GM18520 (cell line): Measurements from ENCODE around the gene CUL4A.
"Not testable (repeated sequence)": the region's sequence is repeated elsewhere in the genome, so short reads cannot be mapped to it uniquely, and the experiment has no call there.

ENCODE experiments used
- ATAC-seq: cut with Tn5 transposase; IDR thresholded peaks from one replicate; pipeline ENCODE4 v1.9.1; 2021; ENCODE audit not compliant: unreplicated experiment

CUL4A gene

DNA sequence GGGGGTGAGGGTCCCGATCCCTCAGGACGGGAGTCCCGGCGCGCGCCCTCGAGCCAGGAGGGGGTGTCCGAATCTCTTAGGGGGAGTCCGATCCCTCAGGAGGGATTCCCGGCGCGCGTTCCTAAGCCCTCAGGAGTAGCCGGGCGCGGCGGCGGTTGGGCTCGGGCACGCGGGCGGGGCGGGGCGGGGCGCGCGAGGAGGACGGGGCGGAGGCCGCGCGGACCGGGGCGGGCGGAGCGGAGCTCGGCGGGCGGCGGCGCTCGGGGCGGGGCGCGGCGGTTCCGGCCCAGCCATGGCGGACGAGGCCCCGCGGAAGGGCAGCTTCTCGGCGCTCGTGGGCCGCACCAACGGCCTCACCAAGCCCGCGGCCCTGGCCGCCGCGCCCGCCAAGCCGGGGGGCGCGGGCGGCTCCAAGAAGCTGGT, at the start of gene CUL4A:
TSS of gene CUL4A (plus strand) at position 278 of the 423 bp plus-strand sequence. CDS start at position 293, 15 bp downstream.
- ATAC-seq, result peak; percentile 26

DNA sequence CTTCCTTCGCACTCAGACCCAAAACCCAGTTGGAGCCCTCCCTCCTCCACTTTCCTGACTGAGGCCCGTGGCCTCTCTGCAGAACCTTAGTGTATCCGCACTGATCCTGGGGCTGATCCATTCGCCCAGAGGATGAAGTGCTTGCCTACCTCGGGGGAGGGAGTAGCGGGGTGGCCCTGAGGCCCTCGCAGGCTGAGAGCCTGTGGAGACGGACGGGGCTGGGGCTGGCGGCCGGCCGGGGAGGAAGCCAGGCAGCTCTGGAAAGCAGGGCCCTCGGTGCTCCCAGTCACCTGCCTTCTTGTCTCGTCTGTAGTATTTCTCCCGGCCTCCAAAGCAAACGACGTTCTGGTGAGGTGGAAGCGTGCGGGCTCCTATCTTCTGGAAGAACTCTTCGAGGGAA, 49.7 kb upstream of the CUL4A start:
- ATAC-seq, result no peak

DNA sequence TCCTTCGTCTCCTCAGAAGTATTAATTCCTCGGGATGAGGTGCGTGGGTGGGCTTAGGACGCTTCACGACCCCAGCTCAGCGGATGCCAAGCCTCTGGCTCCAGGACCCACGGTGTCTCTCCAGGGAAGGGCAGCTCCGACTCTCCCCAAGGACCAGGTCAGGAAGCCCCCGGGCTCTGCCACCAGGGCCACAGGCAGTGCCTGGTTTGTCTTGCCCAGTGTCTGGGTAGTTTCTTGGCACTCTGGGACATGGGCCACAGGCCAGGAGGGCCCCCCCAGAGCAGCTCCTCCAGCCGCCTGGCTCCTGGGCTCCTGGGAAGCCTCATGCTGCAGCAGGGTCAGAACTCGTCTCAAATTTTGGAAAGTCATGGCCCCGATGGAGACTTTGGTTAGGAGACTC, 48.4 kb upstream of the CUL4A start:
- no peak for ATAC-seq

DNA sequence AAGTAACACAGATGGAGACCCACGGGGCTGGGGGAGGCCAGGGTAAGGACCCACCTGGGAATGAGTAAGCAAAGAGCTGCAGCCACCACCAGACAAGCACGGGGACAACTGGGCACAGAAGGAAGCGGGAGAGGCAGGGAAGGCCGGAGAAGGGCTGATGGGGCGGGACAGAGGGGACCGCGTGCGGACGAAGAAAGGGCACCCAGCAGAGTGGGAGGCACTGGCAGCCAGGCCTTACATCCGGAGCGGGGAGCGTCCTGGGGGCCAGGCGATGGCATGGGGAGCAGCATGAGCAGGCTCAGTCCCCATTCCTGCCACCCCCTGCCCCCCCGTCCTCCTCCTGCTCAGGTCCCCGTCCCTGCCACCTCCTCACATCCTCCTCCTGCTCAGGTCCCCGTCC, 48.0 kb upstream of the CUL4A start:
- ATAC-seq, result no peak

DNA sequence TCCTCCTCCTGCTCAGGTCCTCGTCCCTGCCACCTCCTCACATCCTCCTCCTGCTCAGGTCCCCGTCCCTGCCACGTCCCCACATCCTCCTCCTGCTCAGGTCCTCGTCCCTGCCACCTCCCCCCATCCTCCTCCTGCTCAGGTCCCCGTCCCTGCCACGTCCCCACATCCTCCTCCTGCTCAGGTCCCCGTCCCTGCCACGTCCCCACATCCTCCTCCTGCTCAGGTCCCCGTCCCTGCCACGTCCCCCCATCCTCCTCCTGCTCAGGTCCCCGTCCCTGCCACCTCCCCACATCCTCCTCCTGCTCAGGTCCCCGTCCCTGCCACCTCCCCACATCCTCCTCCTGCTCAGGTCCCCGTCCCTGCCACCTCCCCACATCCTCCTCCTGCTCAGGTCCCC, 47.4 kb upstream of the CUL4A start:
- ATAC-seq, result not testable (repeated sequence)

DNA sequence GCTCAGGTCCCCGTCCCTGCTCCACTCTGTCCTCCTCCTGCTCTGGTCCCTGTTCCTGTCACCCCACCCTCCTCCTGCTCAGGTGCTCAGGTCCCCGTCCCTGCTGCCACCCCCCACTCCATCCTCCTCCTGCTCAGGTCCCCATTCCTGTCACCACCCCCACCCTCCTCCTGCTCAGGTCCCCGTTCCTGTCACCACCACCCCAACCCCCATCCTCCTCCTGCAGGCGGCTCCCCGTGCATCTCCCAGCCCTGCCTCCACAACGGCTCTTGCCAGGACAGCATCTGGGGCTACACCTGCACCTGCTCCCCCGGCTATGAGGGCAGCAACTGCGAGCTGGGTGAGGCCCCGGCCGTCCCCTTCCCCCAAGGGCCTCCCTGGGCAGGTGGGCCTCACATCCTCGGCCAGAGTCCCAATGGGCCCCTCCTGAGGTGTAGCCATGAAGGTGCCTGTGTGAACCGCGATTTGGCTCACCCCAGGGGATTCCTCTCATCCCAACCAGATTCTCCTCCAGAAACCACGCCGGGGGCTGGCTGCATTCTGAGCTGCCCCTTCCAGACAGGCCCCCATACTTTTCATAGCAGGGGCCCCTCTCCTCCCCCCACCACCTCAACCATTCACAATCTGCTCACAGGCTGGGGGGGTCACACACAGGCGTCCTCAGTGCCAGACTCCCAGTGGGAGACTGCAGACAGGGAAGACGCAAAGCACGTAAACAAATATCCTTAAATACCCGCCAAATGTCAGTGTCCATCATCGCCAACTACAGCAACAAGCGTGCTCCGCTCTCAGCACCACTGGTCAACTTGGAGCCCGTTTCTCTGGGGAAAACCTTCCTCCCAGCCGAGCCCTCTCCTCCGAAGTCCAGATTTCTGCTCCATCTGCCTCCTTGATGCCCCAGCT, 46.4 kb upstream of the CUL4A start:
- no peak for ATAC-seq

DNA sequence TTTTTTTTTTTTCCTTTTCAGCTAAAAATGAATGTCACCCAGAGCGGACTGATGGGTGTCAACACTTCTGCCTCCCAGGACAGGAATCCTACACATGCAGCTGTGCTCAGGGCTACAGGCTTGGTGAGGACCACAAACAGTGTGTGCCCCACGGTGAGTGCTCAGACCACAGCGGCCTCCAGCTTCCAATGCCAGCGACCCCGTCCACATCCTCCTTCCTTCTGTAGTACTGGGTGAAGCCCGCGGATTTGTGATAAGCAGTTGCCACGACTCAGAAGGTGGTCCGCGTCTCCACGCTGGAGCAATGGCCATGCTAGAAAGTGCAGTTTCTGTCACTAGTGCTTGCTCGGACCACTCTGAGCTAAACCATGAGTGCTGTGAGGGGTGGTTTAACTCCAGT, 44.9 kb upstream of the CUL4A start:
- ATAC-seq, result no peak

DNA sequence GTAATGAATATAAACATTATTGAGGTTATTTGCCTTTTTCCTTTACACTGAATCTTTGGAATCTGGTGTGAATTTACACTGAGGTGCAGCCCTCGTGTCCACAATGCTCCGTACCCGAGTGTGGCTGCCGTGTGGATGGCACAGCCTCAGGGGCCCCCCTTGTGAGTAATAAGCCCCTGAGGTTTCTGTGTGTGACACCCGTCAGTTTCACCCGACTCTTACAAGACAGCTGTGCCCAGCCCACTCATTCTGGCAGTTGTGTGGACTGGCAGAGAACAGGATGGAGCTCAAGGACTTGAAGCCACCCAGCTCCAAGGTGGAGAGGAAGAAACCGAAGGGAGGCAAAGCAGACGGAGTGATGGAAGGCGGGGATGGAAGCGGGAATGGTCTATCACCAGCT, 43.1 kb upstream of the CUL4A start:
- ATAC-seq, result no peak

DNA sequence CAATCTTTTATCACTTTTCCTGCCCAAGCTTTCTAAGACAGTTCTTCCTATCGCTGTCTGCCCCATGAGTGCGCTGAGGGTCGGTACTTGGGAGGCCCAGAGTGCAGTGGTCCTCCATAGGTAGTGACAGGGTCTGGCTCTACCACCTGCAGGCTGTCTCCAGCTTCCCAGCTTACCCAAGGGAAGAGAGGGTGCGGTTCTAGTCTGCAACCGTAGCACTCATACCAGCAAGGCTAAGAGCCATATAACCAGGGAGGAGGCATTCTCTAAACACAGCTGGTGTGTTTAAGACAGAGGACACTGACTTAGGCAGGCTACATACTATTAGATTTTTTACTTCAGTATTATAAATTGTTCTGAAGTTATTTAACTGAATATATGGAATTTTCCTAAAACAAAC, 42.7 kb upstream of the CUL4A start:
- no peak for ATAC-seq

DNA sequence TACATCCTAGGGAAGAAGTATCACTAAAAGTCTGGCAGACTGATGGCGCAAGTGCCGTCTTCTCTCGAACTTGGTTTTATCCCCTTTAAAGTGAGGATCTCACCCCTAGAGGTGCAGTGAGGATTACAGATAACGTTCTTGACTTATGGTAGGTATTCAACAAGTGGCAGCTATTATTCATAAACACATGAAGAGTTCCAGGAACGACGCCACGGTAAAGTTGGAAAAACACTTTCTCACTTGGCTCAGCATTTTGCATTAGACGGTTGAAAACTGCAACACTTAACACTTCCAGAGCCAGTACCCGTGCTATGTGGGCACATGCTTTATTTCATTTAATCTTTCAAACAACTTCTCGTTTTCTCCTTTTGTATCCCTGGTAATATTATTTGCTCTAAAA, 42.3 kb upstream of the CUL4A start:
- no peak for ATAC-seq

DNA sequence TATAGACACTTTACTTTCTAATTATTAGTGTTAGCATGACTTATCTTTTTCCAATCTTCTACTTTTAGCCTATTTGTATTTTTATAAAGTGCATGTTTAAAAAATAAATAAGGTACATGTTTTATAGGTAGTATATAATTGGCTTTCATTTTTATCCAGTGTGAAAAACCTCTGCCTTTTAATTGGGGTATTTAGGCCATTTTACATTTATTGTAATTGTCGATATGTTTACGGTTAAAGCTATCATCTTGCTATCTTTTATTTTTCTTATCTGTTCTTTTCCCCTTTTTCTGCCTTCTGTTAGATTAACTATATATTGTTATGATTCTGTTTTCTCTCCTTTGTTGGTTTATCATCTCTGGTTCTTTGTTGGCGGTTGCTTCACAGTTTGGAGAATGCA, 41.8 kb upstream of the CUL4A start:
- ATAC-seq, result no peak

DNA sequence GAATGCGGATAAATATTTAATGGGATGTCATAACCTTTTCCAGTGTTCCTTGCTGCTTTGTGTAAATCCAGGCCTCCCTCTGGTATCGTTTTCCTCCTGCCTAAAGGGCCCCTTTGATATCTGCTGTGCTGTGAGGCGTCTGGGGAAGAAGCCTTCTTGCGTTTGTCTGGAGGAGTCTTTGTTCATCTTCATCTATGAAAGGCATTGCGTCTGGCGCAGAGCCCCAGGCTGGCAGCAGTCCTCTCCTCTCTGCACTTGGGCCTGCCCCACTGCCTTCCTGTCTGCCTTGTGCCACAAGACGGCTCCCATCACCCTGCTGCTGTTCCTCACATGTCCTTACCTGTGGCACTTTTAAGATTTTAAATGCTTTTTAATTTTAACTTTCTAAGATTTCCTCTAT, 41.2 kb upstream of the CUL4A start:
- no peak for ATAC-seq

DNA sequence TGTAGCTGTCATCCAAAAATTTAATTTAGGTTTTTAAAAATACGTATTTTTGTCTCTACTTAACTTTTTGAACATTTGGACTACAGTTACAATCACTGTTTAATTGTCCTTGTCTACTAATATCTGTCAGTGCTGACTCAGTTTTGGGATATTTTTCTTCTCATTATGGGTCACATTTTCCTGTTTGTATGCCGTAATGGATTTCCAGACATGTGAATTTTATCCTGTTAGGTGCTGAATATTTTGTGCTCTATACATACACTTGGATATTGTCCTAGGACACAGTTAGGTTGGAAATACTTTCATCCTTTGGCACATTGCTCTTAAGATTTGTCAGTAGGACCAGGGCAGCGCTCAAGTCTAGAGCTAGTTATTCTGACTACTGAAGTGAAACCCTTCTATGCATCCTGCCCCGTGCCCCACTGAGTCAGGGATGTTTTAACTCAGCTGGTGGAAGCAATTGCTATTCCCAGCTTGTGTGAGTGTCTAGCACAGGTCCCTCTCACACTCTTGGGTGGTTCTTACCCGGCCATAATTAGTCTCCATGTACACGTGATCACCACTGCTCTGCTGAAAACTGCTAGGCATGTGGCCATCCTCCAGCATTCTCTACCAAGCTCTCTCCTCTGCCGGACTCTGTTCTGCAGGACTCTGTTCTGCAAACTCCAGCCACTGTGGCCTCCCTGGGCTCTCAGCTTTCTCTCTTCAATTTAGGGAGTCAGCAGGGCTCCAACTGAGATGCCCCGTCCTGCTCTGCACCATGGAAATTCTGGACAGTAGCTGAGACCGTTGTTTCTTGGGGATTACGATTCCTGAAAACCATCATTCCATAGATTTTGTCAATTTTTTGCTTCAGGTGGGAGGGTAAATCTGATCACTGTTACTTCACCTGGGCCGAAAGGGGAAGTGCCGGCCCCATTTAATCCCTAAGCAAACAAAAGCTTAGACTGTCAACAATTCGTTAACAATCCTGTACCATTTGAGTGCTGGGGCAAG, 39.8 kb upstream of the CUL4A start:
- no peak for ATAC-seq

DNA sequence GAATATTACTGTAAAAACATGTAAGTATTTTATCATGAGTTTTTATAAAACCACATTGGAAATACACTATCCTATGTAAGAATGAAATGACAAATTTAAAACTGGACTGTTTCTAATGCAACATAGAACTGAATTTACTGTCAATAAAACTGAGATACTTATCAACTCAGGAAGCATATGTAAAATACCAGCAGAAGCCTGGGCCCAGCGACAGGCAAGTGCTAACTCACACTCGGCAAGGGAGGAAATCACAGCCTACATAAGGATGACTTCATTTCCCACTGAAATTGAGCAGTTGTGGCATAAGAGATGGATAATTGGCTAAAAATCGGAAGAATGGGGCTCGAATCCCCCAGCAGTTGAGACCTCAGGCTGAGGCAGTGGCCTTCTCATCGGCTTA, 38.9 kb upstream of the CUL4A start:
- ATAC-seq, result no peak

DNA sequence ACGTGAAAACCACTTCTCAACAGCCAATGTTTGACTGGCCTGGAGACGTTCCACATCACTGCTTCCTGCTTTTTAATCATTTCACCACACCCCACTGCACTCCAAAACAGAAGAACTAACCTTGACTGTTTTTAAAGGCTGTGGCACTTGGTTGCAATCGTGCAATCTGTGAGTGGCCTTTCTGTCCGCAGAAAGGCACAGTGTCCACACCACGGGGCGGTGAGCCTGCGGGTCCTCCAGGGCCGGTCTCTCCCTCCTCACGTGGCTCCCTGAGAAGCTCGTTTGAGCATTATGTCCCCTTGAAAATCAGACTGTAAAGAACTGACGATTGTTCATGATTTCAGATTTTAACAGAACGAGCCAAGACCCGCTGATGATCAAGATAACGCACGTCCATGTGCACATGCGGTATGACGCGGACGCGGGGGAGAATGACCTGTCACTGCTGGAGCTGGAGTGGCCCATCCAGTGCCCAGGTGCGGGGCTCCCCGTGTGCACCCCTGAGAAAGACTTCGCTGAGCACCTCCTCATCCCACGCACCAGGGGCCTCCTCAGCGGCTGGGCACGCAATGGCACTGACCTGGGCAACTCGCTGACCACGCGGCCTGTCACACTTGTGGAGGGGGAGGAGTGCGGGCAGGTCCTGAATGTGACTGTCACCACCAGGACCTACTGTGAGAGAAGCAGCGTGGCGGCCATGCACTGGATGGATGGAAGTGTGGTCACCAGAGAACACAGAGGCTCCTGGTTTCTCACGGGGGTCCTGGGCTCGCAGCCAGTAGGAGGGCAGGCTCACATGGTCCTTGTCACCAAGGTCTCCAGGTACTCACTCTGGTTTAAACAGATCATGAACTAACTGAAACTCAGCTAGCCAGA, 37.9 kb upstream of the CUL4A start:
- no peak for ATAC-seq

DNA sequence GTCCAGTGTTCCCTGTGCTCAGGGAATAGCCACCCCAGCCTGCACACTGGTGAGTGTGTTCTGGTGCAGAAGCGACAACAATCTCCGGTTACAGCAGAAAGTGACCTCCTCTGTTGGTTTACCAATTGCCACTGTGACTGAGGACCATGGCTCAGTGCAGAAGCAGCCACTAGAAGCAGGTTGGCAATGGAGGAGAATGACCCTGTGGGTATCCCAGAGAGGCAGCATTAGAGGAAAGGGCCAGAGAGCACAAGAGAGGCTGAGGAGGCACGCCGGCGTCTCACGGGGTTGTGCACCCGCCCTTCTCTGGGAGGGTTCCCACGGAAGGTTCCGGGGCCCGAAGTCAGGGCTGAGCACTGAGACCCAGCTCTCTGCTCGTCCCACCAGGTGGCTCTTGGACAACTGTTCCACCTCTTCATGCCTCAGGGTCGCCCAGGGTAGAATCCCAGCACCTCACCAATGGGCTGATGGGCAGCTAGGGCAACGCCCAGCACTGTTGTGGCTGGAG, 36.9 kb upstream of the CUL4A start:
- no peak for ATAC-seq

DNA sequence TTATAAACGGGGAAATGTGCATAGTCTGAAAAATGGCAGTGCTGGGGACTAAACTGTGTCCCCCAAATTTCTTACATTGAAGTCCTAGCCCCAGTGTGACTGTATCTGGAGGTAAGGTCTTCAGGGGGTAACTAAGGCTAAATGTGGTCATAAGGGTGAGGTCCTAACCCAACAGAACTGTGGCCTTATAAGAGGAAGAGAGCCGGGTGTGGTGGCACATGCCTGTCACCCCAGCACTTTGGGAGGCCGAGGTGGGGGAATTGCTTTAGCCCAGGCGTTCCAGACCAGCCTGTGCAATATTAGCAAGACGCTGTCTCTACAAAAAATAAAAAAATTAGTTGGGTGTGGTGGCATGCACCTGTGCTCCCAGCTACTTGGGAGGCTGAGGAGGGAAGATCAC, 33.1 kb upstream of the CUL4A start:
- no peak for ATAC-seq

DNA sequence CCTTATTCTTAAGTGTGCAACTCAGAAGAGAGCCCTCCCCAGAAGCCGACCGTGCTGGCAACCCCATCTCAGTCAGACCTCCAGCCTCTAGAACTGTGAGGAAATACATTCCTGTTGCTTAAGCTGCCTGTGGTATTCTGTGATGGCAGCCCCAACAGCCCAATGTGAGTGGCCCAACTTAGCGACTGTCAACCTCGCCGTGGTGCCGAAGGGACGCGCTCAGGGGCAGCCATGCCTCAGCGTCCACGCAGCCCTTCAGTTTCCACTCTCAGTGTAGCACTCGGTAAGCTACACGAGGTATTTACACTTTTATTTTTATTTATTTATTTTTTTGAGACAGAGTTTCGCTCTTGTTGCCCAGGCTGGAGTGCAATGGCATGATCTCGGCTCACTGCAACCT, 32.6 kb upstream of the CUL4A start:
- no peak for ATAC-seq

DNA sequence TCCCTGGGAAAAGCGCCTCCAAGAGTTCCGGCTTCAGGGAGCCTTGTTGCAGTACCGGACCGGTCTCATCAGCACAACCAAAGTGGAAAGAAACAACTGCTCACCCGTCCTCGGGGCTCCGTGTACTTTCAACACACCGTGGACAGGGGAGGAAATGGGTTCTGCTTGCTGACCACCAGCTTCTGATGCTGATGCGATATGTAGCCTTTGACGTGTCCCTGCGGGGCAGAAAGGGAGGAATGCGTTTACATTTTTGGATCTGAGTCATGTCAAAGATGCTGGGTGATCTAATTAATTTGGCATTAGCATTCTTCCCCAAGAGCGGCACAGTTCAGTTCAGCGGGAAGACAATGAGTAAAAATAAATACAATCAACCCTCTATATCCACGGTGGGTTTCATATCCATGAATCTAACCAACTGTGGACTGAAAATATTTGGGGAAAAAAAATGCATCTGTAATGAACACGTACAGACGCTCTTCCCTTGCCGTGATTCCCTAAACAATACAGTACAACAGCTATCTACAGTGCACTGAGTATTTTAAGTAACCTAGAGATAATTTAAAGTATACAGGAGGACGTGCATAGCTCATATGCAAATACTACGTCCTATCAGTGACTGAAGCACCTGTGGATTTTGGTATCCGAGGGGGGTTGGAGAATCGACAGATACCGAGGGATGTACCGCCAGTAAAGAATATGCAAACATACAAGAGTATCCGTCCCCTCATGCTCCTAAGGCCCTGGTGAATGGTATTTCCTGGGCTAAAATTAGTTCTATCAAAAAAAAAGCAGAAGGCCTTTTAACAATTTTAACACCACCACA, 31.1 kb upstream of the CUL4A start:
- no peak for ATAC-seq

DNA sequence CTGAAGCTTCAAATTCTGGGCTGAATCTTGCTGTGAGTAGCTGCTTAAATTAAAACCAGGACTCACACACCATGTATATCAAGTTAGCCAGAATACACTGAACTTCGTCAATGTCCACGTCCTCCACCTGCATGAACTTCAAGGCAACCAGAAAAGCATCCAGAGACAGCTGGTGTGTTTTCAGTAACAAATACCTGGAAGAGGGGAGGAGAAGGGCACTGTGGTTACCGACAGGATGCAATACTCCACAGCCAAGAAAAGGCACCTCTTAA, 30.6 kb upstream of the CUL4A start:
- no peak for ATAC-seq
